ENCODE data around the gene RXRA. TPM values are rescaled to one million over a fixed set of nuclear protein-coding genes. Genes with fewer than 3 reads are reported as not detected.
A peak's percentile ranks its signal among the peaks of the same experiment; 100 is the strongest.

The RXRA gene
- total RNA-seq, 2 donors from 2014 or later: 34.5 to 50.8 TPM

DNA sequence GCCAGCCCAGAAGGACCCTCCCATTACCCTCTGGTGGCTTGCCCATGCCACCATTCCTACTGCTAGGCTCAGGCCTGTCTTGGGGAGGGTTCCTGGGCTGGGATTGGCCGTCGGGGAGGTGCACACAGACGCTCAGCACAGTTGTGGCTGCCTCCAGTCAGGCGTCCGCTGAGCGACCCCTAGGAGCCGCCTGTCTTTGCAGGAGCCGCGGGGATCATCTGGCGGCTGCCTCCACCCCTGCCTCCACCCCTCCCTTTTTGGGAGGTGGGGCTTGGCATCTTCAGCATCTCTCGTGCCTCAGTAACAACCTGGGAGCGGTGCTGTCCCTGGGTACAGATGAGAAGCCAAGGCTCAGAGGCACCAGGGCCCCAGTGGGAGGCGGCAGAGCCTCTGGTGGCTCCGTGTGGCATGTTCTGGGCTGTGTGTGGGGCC is 39.6 kb downstream of the RXRA start:
- Histone ChIP-seq H3K27ac (peak overlapping the region; percentile 84 to 91), H3K4me1 (peaks cover 0 to 78% of the 10 kb centered on the region in 2 donors), H3K4me3 (peak overlapping the region in 1 of 2 donors; percentile 28), H3K9me3 (no peaks in the 10 kb centered on the region), H3K27me3 (no peaks in the 10 kb centered on the region), H3K36me3 (no peaks in the 10 kb centered on the region)
- peak; percentile 74 for DNase-seq (ENCODE audit: low spot score)
- TF ChIP-seq, protein P1, sequence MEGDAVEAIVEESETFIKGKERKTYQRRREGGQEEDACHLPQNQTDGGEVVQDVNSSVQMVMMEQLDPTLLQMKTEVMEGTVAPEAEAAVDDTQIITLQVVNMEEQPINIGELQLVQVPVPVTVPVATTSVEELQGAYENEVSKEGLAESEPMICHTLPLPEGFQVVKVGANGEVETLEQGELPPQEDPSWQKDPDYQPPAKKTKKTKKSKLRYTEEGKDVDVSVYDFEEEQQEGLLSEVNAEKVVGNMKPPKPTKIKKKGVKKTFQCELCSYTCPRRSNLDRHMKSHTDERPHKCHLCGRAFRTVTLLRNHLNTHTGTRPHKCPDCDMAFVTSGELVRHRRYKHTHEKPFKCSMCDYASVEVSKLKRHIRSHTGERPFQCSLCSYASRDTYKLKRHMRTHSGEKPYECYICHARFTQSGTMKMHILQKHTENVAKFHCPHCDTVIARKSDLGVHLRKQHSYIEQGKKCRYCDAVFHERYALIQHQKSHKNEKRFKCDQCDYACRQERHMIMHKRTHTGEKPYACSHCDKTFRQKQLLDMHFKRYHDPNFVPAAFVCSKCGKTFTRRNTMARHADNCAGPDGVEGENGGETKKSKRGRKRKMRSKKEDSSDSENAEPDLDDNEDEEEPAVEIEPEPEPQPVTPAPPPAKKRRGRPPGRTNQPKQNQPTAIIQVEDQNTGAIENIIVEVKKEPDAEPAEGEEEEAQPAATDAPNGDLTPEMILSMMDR (IDR thresholded peaks at IDR 0.05): peak in 1 of 2 donors; percentile 37

DNA sequence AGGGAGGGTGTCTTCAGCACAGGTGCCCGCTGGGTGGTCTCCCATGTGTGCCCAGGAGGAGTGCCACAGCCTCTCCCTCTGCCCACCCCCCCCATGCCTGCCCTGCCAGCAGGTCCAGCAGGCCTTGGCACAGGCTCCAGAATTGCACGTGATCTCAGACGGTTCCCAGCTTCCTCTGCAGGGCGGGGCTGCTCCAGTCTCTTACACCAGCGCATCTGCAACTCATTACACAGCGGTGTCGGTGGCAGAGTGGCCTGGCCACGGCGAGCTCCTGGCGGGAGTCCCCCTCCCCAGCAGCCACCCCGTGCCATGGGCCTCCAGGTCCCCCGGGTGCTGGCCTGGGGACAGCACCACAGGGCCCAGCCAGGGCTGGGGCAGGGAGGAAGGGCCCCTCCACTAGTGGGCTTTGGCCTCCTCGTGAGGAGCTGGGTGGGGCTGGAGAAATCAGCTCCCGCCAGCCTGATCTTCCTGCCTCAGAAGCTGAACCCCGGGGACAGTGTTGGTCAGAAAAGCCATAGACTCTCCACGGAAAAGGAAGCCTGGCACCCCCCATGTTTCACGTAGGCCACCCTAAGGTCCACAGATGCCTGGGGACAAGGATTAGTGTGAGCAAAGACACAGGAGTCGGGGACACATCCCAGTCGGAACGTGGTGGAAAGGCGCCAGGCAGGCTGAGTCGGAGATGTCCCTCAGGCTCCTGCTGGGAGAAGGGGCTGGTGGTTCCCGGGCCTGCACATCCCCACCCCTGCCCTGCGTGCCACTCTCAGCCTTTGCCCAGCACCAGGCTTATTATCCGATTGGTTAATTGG is 40.2 kb downstream of the RXRA start:
- TF ChIP-seq, protein P1 (IDR thresholded peaks at IDR 0.05): peak in 1 of 2 donors; percentile 2

DNA sequence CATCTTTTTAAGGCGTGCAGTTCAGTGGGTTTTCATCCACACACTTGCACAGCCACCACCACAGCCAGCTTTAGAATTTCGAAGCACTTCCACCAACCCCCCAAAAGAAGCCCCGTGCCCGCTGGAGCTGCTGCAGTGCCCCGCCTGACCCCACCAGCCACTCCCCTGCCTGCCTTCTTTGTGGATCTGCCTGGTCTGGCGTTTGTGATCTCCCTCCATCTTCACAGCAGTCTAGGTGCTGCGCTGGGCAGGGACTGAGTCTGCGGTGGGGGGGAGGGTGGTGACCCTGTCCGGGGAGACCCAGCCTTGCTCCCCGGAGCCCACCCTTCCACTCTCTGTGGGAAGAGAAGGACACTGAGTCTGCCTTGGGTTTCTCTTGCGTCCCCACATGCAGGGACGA is 40.8 kb downstream of the RXRA start:
- Histone ChIP-seq H3K27ac (peak overlapping the region; percentile 84 to 91), H3K9me3 (no peaks in the 10 kb centered on the region), H3K4me3 (no peak overlapping the region), H3K36me3 (no peaks in the 10 kb centered on the region), H3K27me3 (no peaks in the 10 kb centered on the region), H3K4me1 (peaks cover 0 to 78% of the 10 kb centered on the region in 2 donors)
- DNase-seq (ENCODE audit: low spot score): no peak
- TF ChIP-seq, protein P1 (IDR thresholded peaks at IDR 0.05): no peak

More for the DNA sequence above, 40.2 kb downstream of the RXRA start:
- Histone ChIP-seq H3K9me3 (no peaks in the 10 kb centered on the region), H3K4me1 (peaks cover 0 to 78% of the 10 kb centered on the region in 2 donors), H3K27me3 (no peaks in the 10 kb centered on the region), H3K36me3 (no peaks in the 10 kb centered on the region), H3K27ac (peak overlapping the region; percentile 84 to 91), H3K4me3 (peak overlapping the region in 1 of 2 donors; percentile 28)
- DNase-seq (ENCODE audit: low spot score): peak; percentile 95

DNA sequence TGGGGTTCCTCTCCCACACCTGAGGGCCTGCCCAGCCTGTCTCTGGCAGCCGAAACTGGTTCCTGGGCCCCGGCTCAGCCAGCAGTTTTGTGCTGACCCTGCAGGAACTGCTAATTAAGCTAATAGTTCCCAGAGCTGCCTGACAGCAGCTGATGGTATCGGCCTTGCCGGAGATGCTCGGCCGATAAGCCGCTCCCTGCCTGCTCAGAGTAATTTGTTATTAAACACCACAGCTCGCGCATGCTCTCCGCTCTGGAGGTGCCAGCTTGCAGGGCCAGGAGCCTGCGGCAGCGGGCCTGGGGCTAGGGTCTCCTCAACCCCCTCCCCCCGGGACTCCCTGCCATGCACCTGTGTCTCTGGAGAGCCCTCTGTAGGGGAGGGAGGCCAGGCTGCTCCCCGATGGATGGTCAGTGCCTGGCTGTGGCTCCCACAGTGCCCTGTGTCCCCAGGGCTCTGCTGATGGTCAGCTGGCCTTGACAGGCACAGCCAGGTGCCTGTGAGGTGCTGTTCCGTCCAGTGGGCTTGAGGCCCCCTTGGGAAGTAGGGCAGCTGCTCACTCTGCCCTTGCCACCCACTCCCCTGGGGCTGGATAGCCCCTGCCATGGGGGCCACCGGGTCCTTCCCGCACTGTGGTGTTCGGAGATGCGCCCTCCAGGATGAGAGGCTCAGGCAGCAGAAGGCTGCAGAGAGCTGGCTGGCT is 41.7 kb downstream of the RXRA start:
- H3K9me3 ChIP-seq: no peaks in the 10 kb centered on the region
- peaks cover 0 to 81% of the 10 kb centered on the region in 2 donors for H3K4me1 ChIP-seq
- H3K27ac ChIP-seq: peak overlapping the region in 1 of 2 donors; percentile 84
- H3K27me3 ChIP-seq: no peaks in the 10 kb centered on the region
- TF ChIP-seq, protein P1 (IDR thresholded peaks at IDR 0.05): no peak
- no peaks in the 10 kb centered on the region for H3K36me3 ChIP-seq
- no peak for DNase-seq (ENCODE audit: low spot score)
- no peak overlapping the region for H3K4me3 ChIP-seq

DNA sequence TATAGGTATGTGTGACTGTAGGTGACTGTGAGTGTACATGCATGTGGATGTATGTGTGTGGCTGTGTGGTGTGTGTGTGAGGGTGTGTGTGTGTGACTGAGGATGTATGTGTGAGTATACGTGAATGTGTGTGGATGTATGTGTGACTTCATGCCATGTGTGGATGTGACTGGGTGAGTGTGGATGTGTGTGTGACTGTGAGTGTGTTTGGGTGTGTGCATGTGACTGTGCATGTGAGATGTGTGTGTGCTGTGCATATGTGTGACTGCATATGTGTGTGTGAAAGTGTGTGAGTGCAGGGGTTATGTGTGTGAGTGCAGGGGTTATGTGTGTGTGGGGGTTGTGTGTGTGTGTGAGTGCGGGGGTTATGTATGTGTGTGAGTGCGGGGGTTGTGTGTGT is 42.3 kb downstream of the RXRA start:
- DNase-seq (ENCODE audit: low spot score): no peak
- H3K4me3 ChIP-seq: no peak overlapping the region
- H3K9me3 ChIP-seq: no peaks in the 10 kb centered on the region
- H3K36me3 ChIP-seq: no peaks in the 10 kb centered on the region
- H3K4me1 ChIP-seq: peaks cover 0 to 88% of the 10 kb centered on the region in 2 donors
- TF ChIP-seq, protein P1 (IDR thresholded peaks at IDR 0.05): no peak
- no peaks in the 10 kb centered on the region for H3K27me3 ChIP-seq
- no peak overlapping the region for H3K27ac ChIP-seq

All from right atrium auricular region (tissue), 2 donors.